ENCODE results near the gene NANOS3.

The NANOS3 gene

DNA sequence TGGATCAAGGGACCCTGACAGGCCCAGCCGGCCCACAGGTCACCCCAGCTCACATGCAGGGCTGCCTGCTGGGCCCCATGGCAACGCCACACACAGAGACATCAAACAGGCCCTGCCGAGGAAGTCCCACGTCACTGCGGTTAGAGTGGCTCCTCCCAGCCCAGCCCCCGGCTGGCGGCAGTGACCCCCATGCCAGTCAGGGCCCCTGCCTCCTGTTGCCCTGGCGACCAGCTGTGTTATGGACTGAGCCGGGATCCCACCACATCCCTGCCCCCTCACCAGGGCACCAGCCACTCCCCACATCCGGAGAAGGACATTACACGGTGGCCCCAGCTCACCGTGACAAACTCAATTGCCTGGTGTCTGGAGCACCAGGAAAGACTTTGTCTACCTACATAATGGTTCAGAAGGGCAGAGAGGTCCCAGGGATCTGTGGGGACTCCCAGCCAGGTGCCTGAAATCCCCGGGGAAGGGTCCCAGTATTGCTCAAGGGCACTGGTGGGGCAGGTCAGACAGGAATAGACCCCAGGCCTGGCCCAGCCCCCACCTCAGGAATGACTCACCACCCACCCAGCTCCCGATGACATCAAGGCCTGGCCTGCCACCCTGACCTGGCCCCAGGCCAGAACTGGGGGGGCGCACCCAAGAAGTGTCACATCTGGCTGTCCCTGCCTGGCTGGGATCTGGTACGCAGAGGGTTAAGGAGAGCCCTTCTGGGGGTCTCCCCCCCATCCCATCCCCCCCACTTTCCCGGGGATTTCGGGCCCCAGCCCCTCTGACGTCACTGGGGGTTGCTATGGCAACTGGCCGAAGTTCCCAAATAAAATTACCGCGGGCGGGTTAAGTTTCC lies 30.2 kb upstream of the NANOS3 start:
- peak; percentile 95 for DNase-seq (ENCODE audit: low read depth)
- peak overlapping the region; percentile 71 for H3K4me3 ChIP-seq (ENCODE audit: low read depth, low read length)
- TF ChIP-seq, protein P1, sequence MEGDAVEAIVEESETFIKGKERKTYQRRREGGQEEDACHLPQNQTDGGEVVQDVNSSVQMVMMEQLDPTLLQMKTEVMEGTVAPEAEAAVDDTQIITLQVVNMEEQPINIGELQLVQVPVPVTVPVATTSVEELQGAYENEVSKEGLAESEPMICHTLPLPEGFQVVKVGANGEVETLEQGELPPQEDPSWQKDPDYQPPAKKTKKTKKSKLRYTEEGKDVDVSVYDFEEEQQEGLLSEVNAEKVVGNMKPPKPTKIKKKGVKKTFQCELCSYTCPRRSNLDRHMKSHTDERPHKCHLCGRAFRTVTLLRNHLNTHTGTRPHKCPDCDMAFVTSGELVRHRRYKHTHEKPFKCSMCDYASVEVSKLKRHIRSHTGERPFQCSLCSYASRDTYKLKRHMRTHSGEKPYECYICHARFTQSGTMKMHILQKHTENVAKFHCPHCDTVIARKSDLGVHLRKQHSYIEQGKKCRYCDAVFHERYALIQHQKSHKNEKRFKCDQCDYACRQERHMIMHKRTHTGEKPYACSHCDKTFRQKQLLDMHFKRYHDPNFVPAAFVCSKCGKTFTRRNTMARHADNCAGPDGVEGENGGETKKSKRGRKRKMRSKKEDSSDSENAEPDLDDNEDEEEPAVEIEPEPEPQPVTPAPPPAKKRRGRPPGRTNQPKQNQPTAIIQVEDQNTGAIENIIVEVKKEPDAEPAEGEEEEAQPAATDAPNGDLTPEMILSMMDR (IDR thresholded peaks at IDR 0.05; ENCODE audit: insufficient read depth, low read depth, low read length, missing control alignments): no peak

DNA sequence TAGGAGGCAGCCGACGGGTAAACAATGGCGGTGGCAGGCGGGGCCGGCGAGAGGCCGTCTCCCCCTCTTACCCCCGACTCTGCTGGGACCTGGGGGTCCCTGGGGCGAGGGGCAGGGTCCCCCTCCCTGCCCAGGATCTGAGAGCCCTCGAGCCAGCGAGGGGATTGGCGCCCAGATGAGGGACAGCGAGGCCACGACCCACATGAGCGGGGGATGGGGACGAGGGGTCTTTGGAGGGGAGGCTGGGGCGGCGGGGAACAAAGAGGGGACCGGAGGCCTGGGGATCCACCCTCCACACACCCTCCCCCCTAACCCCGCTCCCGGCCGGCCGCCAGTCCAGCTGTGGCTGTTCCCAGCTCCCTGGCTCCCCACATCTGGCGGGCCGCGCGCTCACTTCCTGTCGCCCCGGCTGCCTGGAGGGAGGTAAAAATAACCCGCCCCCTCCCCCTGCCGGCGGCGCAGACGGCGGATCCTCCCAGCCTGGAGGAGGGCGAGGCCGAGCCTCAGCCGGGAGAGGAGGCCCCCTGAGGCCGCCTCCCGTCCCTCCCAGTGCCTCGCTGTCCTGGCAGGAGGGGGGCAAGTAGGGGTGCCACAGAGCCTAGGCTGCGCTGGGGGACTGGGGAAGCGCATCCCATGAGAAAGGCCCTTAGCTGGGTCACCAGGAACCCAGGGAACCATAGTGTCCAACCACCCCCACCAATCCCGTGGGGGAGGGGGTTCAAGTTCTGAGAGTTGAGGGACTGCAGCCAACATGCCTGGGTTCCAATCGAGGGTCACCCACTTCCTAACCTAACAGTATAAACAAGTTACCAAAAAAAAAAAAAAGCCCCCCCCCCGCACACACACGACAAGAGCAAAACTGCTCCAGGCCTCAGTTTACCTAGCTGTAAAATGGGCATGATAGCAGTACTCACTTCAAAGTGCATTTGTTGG lies 29.3 kb upstream of the NANOS3 start:
- peak overlapping the region; percentile 71 for H3K4me3 ChIP-seq (ENCODE audit: low read depth, low read length)
- TF ChIP-seq, protein P1 (IDR thresholded peaks at IDR 0.05; ENCODE audit: insufficient read depth, low read depth, low read length, missing control alignments): no peak
- DNase-seq (ENCODE audit: low read depth): peak; percentile 84

DNA sequence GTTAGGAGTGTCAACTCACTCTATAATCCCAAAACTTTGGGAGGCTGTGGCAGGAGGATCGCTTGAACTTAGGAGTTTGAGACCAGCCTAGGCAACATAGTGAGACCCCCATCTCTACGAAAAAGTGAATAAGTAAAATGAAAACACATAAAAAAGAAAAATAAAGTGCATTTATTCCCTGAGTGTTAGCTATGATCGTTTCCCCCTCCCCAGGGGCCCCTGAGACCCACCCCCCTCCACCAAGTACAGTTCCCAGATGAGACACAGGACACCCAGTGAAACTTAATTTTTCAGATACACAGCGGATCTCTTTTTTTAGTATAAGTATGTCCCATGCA lies 28.6 kb upstream of the NANOS3 start:
- no peak for DNase-seq (ENCODE audit: low read depth)
- H3K4me3 ChIP-seq (ENCODE audit: low read depth, low read length): no peak overlapping the region
- TF ChIP-seq, protein P1 (IDR thresholded peaks at IDR 0.05; ENCODE audit: insufficient read depth, low read depth, low read length, missing control alignments): no peak

DNA sequence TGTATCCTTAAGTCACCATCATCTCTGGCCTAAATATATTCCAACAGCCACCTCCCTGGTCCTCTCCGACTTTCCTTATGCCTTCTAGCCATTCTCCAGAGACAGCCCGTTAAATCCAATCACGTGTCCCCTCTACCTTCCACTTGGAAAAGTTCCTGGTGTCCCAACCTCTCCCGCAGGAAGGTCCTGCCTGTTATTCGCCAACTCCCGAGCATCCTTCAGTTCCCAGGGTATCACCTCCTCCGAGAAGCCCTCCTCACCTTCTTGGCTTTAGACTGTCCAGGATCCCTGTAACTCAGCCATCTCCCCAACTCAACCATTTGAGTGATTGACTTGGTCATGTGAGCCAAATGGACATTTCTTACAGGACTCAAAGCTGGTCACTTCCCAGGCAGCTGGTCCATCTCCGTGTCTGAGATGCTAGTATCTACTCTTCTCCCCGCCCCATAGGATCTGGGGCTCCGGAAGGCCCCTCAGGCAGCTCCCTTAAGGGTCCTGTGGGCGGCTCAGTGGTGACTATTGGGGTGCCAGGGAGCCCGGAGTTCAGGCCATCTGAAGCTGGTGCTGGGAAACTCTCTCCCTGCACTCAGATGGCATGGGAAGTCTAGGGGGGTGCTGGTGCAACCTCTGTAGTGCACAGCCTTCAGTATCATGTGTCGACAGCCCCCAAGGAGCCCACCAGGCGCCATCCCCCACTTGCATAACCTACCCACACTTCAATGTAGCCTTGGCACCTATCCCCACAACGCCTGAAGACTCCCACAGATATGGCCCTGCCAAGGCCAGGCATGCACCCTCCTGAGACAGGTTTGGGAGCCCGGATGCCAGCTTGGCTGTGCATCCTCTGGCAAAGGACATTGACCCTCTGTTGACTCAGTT lies 27.9 kb upstream of the NANOS3 start:
- TF ChIP-seq, protein P1 (IDR thresholded peaks at IDR 0.05; ENCODE audit: insufficient read depth, low read depth, low read length, missing control alignments): no peak
- no peak for DNase-seq (ENCODE audit: low read depth)
- no peak overlapping the region for H3K4me3 ChIP-seq (ENCODE audit: low read depth, low read length)

DNA sequence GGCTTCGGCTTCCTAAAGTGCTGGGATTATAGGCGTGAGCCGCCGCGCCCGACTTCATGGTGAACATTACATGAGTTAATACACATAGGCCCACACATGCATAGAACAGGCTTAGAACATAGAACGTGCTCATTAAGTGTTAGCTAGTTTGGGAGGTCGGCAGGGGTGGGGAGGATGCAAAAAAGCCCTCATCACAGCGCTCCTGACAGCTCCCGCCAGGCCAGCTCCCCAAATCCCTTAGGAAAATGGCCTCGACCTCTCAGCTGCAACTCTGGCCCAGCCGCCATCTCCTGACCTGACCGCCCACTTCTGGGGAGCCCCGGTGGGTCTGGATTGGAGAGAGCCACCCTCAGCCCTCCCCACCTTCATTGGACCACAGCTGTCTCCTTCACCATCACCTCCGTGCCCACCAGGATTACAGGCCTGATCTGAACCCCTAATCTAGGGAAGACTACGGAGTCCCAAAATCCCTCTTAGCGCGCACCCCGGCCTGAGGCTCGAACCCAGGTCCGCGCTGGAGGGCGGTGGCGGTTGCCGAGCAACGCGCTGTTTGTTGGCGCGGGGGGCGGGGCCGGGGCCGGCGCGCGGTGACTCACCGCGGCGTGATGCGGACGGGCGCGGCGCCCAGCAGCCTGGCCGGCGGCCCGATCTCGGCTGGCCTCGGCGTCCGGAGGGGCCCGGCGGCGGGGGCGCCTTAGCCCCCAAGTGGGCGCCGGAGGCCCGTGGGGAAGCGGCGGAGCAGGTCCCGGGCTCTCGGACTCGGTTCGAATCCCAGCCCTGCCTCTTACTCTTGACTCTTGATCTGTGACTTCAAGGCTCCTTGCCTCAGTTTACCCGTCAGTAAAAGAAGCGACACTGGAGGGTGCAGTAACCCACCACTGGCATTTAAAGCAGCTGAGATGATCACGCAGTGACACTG lies 26.7 kb upstream of the NANOS3 start:
- no peak overlapping the region for H3K4me3 ChIP-seq (ENCODE audit: low read depth, low read length)
- peak; percentile 64 for DNase-seq (ENCODE audit: low read depth)

More for the DNA sequence above, 26.7 kb upstream of the NANOS3 start:
- TF ChIP-seq, protein P1 (IDR thresholded peaks at IDR 0.05; ENCODE audit: insufficient read depth, low read depth, low read length, missing control alignments): no peak
